ENCODE results near the gene LGR5.

GRCh38 chr12:71509705-71510104 lies 70.1 kb downstream of the LGR5 start:
- TF ChIP-seq CTCF (conservative IDR thresholded peaks at IDR 0.05; ENCODE audit: low read depth, low read length) (no peak), EZH2 (IDR thresholded peaks at IDR 0.05; ENCODE audit: borderline replicate concordance, low read depth, low read length, poor library complexity, severe bottlenecking) (no peak)

All from A673 (cell line).